Mucosa of descending colon (tissue), 3 donors: Measurements from ENCODE around the gene CCDC195. TPM values are rescaled to one million over a fixed set of nuclear protein-coding genes. Genes with fewer than 3 reads are reported as not detected.
A peak's percentile ranks its signal among the peaks of the same experiment; 100 is the strongest.

Experiments
- ATAC-seq: fragments of 200-7000 bp; cut with Tn5 transposase; one replicate; pipeline ENCODE4 v1.9.1; 2020; ENCODE audit warnings: mild to moderate bottlenecking, moderate library complexity
- DNase-seq, 3 donors: peaks; one replicate each; pipeline ENCODE4 v3.0.0-alpha.2; 2020
- H3K36me3 ChIP-seq: fragments of 200-600 bp; one replicate; pipeline ENCODE4 v1.8.0; 2021; ENCODE audit warnings: low read depth, mild to moderate bottlenecking
- H3K4me1 ChIP-seq: fragments of 200-600 bp; one replicate; pipeline ENCODE4 v1.8.0; 2021; ENCODE audit warnings: low read depth, mild to moderate bottlenecking
- H3K4me3 ChIP-seq: fragments of 200-600 bp; one replicate; pipeline ENCODE4 v1.8.0; 2021; ENCODE audit warnings: mild to moderate bottlenecking
- H3K9me3 ChIP-seq: fragments of 200-600 bp; one replicate; pipeline ENCODE4 v1.8.0; 2021; ENCODE audit warnings: mild to moderate bottlenecking
- intact Hi-C, 2 donors: fragments of 100-400 bp; cut with DNase I in 1 of 2; cut with micrococcal nuclease in 1 of 2; formaldehyde crosslinking; loops; one replicate each; pipeline versions ENCODE4 v1.11.0 to v1.11.1; 2022; cut with DNase I, micrococcal nuclease
- long read RNA-seq, 2 donors: library from polyadenylated mRNA; unstranded; transcript quantifications; one replicate each; pipeline ENCODE4 v2.0.0, GENCODE V29; 2019 to 2021
- total RNA-seq, 3 donors: library from RNA; stranded (reverse); fragmentation: NEBNext Ultra II Directional in 2 of 3; extraction: Animal tissue kit (Norgen Biotek cat#: 25700) in 2 of 3; gene quantifications; one replicate each; pipeline versions ENCODE4 v1.2.1 to v1.2.4, GENCODE V29; 2021 to 2023
- TF ChIP-seq, protein P1 (sequence below): fragments of 200-600 bp; IDR thresholded peaks from one replicate; pipeline ENCODE4 v1.8.0; 2022; ENCODE audit warnings: antibody characterized with exemption, mild to moderate bottlenecking
- donor health status: DM: no; HTN: no; CAD: no; lungs with moderate emphysema.
- donor health status: DM: no; HTN: no; CAD: no.
- donor health status: DM: no; HTN: yes; CAD: no.

Gene CCDC195, protein sequence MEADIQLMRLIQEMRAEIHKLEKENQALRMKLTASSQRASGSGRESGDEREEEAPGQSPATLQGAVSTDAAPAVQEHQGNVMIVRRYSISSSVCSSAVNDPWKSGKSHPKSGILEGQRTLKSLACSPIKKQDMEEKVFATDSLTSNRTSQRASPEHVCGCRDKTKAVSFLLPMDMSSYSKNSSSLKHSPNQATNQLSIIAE
- total RNA-seq, result not detected
- long read RNA-seq, donor 1, result 0 reads
- long read RNA-seq, donor 2, result 0 reads

DNA sequence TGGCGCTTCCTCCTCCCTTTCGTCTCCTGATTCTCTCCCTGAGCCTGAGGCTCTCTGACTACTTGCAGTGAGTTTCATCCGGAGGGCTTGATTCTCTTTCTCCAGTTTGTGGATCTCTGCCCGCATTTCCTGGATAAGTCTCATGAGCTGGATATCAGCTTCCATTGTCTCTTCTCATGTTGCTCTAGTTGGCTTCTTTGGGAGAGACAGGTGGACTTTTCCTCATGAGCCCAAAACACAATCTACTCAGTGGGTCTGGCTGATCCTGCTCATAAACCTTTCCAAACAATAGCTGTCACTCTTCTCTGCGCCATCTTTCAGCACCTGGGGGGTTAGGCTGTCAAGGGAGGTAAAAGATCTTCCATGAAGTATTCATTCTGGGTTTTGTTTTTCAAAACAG is at the start of gene CCDC195:
CCDC195 (minus strand) TSS at position 165 of the 400 bp plus-strand sequence; CDS start at position 165, 0 bp downstream.
- intact Hi-C loops, result no loop called here
- ATAC-seq, result no peak

DNA sequence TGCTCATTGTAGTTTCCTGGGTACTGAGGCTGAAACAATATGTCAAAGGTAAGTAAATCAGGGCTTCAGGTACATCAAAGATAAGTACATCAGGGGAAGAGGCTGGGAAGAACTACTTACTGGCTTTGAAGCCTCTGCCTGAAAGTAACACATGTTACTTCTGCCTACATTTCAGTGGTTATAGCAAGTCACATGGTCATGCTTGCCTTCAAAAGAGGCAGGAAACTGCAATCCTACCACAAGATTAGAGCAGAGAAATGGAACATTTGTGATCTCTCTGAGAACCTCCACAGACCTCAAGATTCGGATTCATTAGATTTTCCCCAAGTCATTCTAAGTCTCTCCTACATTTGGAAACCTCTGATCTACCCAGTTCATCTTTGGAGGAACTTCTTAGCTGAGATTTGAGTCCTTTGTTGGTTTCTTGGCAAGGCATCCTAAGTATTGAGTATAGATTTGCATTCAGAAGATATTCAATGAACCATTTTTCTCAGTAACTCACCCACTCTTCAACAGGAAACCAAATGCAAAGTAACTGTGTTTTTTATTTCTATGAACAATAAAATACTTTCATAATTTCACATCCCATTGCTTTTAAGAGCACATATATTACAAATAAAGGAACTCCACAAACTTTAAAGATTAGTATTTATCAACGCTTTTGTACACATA is 48.5 kb upstream of the CCDC195 start:
- Histone ChIP-seq H3K36me3 (no peaks in the 10 kb centered on the region), H3K9me3 (no peaks in the 10 kb centered on the region), H3K4me3 (no peak overlapping the region), H3K4me1 (no peaks in the 10 kb centered on the region)
- intact Hi-C loops, result no loop called here
- ATAC-seq (peak; percentile 29), DNase-seq (no peak)
- TF ChIP-seq, protein P1, sequence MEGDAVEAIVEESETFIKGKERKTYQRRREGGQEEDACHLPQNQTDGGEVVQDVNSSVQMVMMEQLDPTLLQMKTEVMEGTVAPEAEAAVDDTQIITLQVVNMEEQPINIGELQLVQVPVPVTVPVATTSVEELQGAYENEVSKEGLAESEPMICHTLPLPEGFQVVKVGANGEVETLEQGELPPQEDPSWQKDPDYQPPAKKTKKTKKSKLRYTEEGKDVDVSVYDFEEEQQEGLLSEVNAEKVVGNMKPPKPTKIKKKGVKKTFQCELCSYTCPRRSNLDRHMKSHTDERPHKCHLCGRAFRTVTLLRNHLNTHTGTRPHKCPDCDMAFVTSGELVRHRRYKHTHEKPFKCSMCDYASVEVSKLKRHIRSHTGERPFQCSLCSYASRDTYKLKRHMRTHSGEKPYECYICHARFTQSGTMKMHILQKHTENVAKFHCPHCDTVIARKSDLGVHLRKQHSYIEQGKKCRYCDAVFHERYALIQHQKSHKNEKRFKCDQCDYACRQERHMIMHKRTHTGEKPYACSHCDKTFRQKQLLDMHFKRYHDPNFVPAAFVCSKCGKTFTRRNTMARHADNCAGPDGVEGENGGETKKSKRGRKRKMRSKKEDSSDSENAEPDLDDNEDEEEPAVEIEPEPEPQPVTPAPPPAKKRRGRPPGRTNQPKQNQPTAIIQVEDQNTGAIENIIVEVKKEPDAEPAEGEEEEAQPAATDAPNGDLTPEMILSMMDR, result no peak

More for the DNA sequence above, at the start of gene CCDC195:
- DNase-seq, result no peak
- Histone ChIP-seq H3K9me3 (no peaks in the 10 kb centered on the region), H3K4me1 (no peaks in the 10 kb centered on the region), H3K4me3 (no peak within 1 kb of the TSS), H3K36me3 (no peaks in the 10 kb centered on the region)
- TF ChIP-seq, protein P1, result no peak

DNA sequence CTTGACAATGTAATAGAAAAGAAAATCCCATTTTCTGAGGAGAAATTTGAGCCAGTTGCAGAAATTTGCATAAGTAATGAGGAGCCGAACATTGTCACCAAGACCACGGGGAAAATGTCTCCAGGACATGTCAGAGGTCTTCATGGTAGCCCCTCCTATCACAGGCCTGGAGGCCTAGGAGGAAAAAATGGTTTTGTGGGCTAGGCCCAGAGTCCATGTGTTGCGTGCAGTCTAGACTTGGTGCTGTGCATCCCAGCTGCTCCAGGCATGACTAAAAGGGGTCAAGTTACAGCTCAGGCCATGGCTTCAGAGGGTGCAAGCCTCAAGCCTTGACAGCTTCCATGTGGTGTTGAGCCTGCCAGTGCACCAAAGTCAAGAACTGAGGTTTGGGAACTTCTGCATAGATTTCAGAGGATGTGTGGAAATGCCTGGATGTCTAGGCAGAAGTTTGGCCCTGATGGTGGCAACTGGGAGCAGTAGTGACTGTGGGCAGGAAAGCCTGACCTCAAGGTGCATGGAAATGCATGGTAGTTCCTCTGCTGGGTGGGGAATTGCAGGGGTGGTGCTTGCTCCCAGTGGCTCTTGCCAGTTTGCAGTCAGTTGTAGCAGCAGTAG is 41.9 kb upstream of the CCDC195 start:
- DNase-seq (no peak), ATAC-seq (no peak)
- Histone ChIP-seq H3K4me3 (no peak overlapping the region), H3K36me3 (no peaks in the 10 kb centered on the region), H3K4me1 (no peaks in the 10 kb centered on the region), H3K9me3 (peaks cover 13% of the 10 kb centered on the region)
- intact Hi-C loops, result no loop called here
- TF ChIP-seq, protein P1, result no peak

DNA sequence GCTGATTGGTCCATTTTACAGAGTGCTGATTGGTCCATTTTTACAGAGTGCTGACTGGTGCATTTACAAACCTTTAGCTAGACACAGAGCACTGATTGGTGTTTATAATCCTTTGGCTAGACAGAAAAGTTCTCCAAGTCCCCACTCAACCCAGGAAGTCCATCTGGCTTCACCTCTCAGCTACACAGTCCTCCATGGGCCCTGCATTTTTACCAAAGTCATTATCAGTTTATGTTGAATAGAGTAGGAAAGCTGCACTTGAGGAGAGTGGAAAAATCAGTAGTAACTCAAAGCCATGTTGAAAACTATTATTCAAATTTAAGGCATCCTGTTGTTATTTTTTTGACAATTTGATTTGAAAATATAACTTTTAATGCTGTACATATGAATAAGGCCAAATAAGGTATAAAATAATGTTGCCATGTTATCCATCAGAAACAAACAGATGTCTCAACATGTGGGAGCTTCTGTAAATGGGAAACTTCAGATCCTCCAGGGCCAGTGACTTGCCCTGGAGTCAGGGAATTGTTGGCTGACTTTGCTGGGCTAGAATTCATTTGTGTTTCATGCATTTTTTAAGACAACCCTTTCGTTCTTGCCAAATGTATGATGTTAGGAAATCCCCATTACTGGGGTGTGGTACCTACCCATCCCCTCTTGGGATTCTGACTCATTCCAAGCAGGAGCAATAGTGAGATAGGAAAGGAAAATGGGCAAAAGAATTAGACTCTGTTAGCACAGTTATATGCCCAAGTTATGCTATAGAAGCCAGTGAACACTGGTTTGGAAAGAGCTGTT is 37.8 kb upstream of the CCDC195 start:
- ATAC-seq (no peak), DNase-seq (no peak)
- Histone ChIP-seq H3K9me3 (peaks cover 13% of the 10 kb centered on the region), H3K4me3 (no peak overlapping the region), H3K4me1 (no peaks in the 10 kb centered on the region), H3K36me3 (no peaks in the 10 kb centered on the region)
- intact Hi-C loops, result no loop called here
- TF ChIP-seq, protein P1, result no peak

DNA sequence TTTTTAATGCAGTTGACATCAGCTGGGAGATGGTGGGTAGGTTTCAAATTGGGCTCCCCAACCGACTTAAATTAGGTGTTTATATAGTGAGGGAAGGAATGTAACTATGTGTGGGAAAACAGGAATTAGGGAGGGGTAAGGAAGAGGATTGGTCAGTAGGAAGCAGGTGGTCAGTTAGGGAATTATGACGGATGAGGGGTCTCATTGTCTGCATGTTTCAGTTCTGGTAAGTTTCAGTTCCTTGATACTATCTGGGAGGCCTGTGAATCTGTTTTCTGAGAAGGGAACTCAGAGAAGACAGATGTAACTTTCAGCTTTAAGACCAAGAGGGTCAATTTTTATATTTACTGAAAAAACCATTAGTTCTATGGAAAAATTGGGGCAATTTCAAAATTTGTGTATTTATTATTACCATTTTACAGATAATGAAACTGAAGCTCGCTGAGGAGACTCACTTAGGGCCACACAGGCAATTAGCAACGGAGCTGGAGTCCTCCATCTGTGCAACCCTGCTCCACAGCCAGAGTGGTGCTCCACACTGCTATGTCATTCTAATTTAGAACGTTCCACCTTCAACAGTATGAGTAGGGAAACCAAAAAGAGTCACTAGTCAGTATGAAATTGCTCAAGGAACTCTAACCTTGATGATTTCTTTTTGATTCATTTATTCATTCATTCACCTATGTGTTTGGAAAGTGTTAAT is 36.0 kb upstream of the CCDC195 start:
- ATAC-seq (no peak), DNase-seq (no peak)
- H3K4me1 ChIP-seq, result no peaks in the 10 kb centered on the region

More for the DNA sequence above, 36.0 kb upstream of the CCDC195 start:
- H3K36me3 ChIP-seq, result no peaks in the 10 kb centered on the region
- H3K4me3 ChIP-seq, result no peak overlapping the region
- intact Hi-C loops, result no loop called here
- H3K9me3 ChIP-seq, result no peaks in the 10 kb centered on the region
- TF ChIP-seq, protein P1, result no peak
